NCI-H187 (cell line): Measurements from ENCODE around the gene OR8B8.
"Not testable (repeated sequence)": the region's sequence is repeated elsewhere in the genome, so short reads cannot be mapped to it uniquely, and the experiment has no call there.

Source experiments
- DNase-seq, 2 experiments: peaks; one replicate each; lab custom pipeline; 2025; lab: John Stamatoyannopoulos, UW

The OR8B8 gene

GRCh38 chr11:124445646-124446150 is at the start of gene OR8B8:
Gene OR8B8 (minus strand): TSS chr11:124445696. CDS start chr11:124441085, 4,611 bp downstream.
- DNase-seq: no peak

GRCh38 chr11:124493016-124493655 is 47.6 kb upstream of the OR8B8 start:
- DNase-seq: no peak

- no peak for DNase-seq
Observed at GRCh38 chr11:124483422-124483821, 37.9 kb upstream of the OR8B8 start.

GRCh38 chr11:124482362-124483147 is 37.1 kb upstream of the OR8B8 start:
- DNase-seq: no peak

GRCh38 chr11:124481365-124482323 is 36.1 kb upstream of the OR8B8 start:
- no peak for DNase-seq

GRCh38 chr11:124479561-124479960 is 34.1 kb upstream of the OR8B8 start:
- no peak for DNase-seq

GRCh38 chr11:124475265-124475664 is 29.8 kb upstream of the OR8B8 start:
- DNase-seq: no peak

GRCh38 chr11:124474779-124475178 is 29.3 kb upstream of the OR8B8 start:
- no peak for DNase-seq

- DNase-seq: no peak
Observed at GRCh38 chr11:124474079-124474478, 28.6 kb upstream of the OR8B8 start.

- no peak for DNase-seq
Observed at GRCh38 chr11:124473476-124473875, 28.0 kb upstream of the OR8B8 start.

GRCh38 chr11:124470561-124471227 is 25.2 kb upstream of the OR8B8 start:
- no peak for DNase-seq

- DNase-seq: no peak
Observed at GRCh38 chr11:124467381-124467927, 22.0 kb upstream of the OR8B8 start.

- no peak for DNase-seq
Observed at GRCh38 chr11:124465368-124465767, 19.9 kb upstream of the OR8B8 start.

GRCh38 chr11:124463990-124464389 is 18.5 kb upstream of the OR8B8 start:
- no peak for DNase-seq

GRCh38 chr11:124463324-124463723 is 17.8 kb upstream of the OR8B8 start:
- no peak for DNase-seq

GRCh38 chr11:124460459-124460858 is 15.0 kb upstream of the OR8B8 start:
- DNase-seq: no peak

- not testable (repeated sequence) for DNase-seq
Observed at GRCh38 chr11:124459379-124459778, 13.9 kb upstream of the OR8B8 start.

GRCh38 chr11:124454552-124454951 is 9.1 kb upstream of the OR8B8 start:
- DNase-seq: no peak

- DNase-seq: no peak
Observed at GRCh38 chr11:124446916-124447315, 1.4 kb upstream of the OR8B8 start.

- DNase-seq: no peak
Observed at GRCh38 chr11:124442847-124443246, 2.6 kb downstream of the OR8B8 start.

- no peak for DNase-seq
Observed at GRCh38 chr11:124442442-124442841, 3.1 kb downstream of the OR8B8 start.
